ENCODE results near the gene MYO3B. TPM values are rescaled to one million over a fixed set of nuclear protein-coding genes. Genes with fewer than 3 reads are reported as not detected.

The MYO3B gene
- polyA plus RNA-seq, 1 donor (not counting 4 experiments of a cell fraction or from before 2014, with no cell fraction given): 4.4 TPM

DNA sequence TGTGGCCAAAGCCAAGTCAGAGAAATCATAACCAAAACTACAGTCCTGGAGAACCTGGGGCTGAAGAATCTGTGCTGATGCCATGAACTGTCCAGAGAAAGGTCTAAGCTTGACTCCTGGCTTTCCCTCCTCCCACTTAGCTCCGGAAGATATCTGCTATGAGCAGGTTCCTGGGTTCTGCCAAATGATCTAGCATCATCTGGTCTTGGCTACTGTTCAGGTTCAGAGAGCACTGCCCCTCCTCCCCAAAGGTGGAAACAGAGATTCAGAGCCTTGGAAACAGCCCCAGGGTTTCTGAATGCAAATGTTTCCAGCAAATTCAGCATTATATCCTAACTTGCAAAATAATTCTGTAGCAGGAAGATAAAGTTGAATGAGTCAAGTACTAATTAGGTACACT lies 317.9 kb downstream of the MYO3B start:
- Histone ChIP-seq H3K9me1 (ENCODE audit: control insufficient read depth, extremely low read depth, insufficient read depth, low read length) (no peaks in the 10 kb centered on the region), H3K27me3 (ENCODE audit: control insufficient read depth, extremely low read depth, insufficient read depth, low read length) (peaks cover 4% of the 10 kb centered on the region), H3K79me2 (ENCODE audit: control insufficient read depth, insufficient read depth, low read length) (no peaks in the 10 kb centered on the region), H3K9ac (ENCODE audit: control insufficient read depth, extremely low read depth, insufficient read depth, low read length) (no peak overlapping the region), H3K9me3 (ENCODE audit: control insufficient read depth, low read depth, low read length) (no peaks in the 10 kb centered on the region), H2AFZ (ENCODE audit: control insufficient read depth, low read length) (no peak overlapping the region), H3K4me3 (ENCODE audit: control insufficient read depth in 2 of 3, extremely low read depth in 1 of 3, insufficient read depth in 2 of 3, low read depth in 1 of 3, low read length in 3 of 3) (no peak overlapping the region), H3K36me3 (ENCODE audit: control insufficient read depth in 2 of 2, extremely low read depth in 1 of 2, insufficient read depth in 2 of 2, low read length in 2 of 2) (no peaks in the 10 kb centered on the region), H3K27ac (ENCODE audit: control insufficient read depth, insufficient read depth, low read length) (no peak overlapping the region), H4K20me1 (ENCODE audit: control insufficient read depth, extremely low read depth, insufficient read depth, low read length) (no peaks in the 10 kb centered on the region), H3K4me2 (ENCODE audit: control insufficient read depth, extremely low read depth, insufficient read depth, low read depth, low read length) (no peak overlapping the region), H3K4me1 (ENCODE audit: control insufficient read depth, extremely low read depth, insufficient read depth, low read length) (no peaks in the 10 kb centered on the region)
- TF ChIP-seq, protein P1, sequence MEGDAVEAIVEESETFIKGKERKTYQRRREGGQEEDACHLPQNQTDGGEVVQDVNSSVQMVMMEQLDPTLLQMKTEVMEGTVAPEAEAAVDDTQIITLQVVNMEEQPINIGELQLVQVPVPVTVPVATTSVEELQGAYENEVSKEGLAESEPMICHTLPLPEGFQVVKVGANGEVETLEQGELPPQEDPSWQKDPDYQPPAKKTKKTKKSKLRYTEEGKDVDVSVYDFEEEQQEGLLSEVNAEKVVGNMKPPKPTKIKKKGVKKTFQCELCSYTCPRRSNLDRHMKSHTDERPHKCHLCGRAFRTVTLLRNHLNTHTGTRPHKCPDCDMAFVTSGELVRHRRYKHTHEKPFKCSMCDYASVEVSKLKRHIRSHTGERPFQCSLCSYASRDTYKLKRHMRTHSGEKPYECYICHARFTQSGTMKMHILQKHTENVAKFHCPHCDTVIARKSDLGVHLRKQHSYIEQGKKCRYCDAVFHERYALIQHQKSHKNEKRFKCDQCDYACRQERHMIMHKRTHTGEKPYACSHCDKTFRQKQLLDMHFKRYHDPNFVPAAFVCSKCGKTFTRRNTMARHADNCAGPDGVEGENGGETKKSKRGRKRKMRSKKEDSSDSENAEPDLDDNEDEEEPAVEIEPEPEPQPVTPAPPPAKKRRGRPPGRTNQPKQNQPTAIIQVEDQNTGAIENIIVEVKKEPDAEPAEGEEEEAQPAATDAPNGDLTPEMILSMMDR (optimal IDR thresholded peaks at IDR 0.05 in 1 of 3, IDR thresholded peaks at IDR 0.05 in 1 of 3, conservative IDR thresholded peaks at IDR 0.05 in 1 of 3; ENCODE audit: extremely low read depth in 1 of 3, insufficient read depth in 2 of 3, low read length in 3 of 3): no peak
- no peak for TF ChIP-seq EZH2 (IDR thresholded peaks at IDR 0.05; ENCODE audit: low read length)
- DNase-seq (ENCODE audit: low read depth, low spot score) (no peak), FAIRE-seq (peak; percentile 20)
- dilution Hi-C loops (cut with MboI; ENCODE audit: extremely low pct_ligation_motif_present, low sequenced_read_pairs): no loop called here

GRCh38 chr2:170498619-170499018 lies 320.7 kb downstream of the MYO3B start:
- TF ChIP-seq, protein P1 (optimal IDR thresholded peaks at IDR 0.05 in 1 of 3, IDR thresholded peaks at IDR 0.05 in 1 of 3, conservative IDR thresholded peaks at IDR 0.05 in 1 of 3; ENCODE audit: extremely low read depth in 1 of 3, insufficient read depth in 2 of 3, low read length in 3 of 3): no peak
- TF ChIP-seq EZH2 (IDR thresholded peaks at IDR 0.05; ENCODE audit: low read length): no peak
- H3K79me2 ChIP-seq (ENCODE audit: control insufficient read depth, insufficient read depth, low read length): no peaks in the 10 kb centered on the region
- H3K9me1 ChIP-seq (ENCODE audit: control insufficient read depth, extremely low read depth, insufficient read depth, low read length): no peaks in the 10 kb centered on the region
- H3K4me1 ChIP-seq (ENCODE audit: control insufficient read depth, extremely low read depth, insufficient read depth, low read length): no peaks in the 10 kb centered on the region
- no peaks in the 10 kb centered on the region for H3K36me3 ChIP-seq (ENCODE audit: control insufficient read depth in 2 of 2, extremely low read depth in 1 of 2, insufficient read depth in 2 of 2, low read length in 2 of 2)
- peaks cover 8% of the 10 kb centered on the region for H3K27me3 ChIP-seq (ENCODE audit: control insufficient read depth, extremely low read depth, insufficient read depth, low read length)
- no peaks in the 10 kb centered on the region for H3K9me3 ChIP-seq (ENCODE audit: control insufficient read depth, low read depth, low read length)
- no peak for DNase-seq (ENCODE audit: low read depth, low spot score)
- no peak overlapping the region for H3K4me3 ChIP-seq (ENCODE audit: control insufficient read depth in 2 of 3, extremely low read depth in 1 of 3, insufficient read depth in 2 of 3, low read depth in 1 of 3, low read length in 3 of 3)
- FAIRE-seq: no peak
- H3K4me2 ChIP-seq (ENCODE audit: control insufficient read depth, extremely low read depth, insufficient read depth, low read depth, low read length): no peak overlapping the region
- H2AFZ ChIP-seq (ENCODE audit: control insufficient read depth, low read length): no peak overlapping the region
- H4K20me1 ChIP-seq (ENCODE audit: control insufficient read depth, extremely low read depth, insufficient read depth, low read length): no peaks in the 10 kb centered on the region
- no peak overlapping the region for H3K9ac ChIP-seq (ENCODE audit: control insufficient read depth, extremely low read depth, insufficient read depth, low read length)
- no peak overlapping the region for H3K27ac ChIP-seq (ENCODE audit: control insufficient read depth, insufficient read depth, low read length)
- dilution Hi-C loops (cut with MboI; ENCODE audit: extremely low pct_ligation_motif_present, low sequenced_read_pairs): no loop called here
